ENCODE data around the gene OR7D4.
"Not testable (repeated sequence)": the region's sequence is repeated elsewhere in the genome, so short reads cannot be mapped to it uniquely, and the experiment has no call there.

OR7D4 gene

GRCh38 chr19:9219489-9219888 lies at the start of gene OR7D4:
TSS of gene OR7D4 (minus strand) at chr19:9219589. CDS start at chr19:9214837, 4,752 bp downstream.
- no peaks in the 10 kb centered on the region for H3K4me1 Mint-ChIP-seq
- no peak within 1 kb of the TSS for H3K27ac Mint-ChIP-seq
- no peak within 1 kb of the TSS for H3K4me3 Mint-ChIP-seq
- H3K9me3 Mint-ChIP-seq = peaks cover 39% of the 10 kb centered on the region
- TF ChIP-seq CTCF (IDR thresholded peaks at IDR 0.05; ENCODE audit: unreplicated experiment in 3 of 3) = no peak
- no peaks in the 10 kb centered on the region for H3K36me3 Mint-ChIP-seq (ENCODE audit: low read depth)
- no peaks in the 10 kb centered on the region for H3K27me3 Mint-ChIP-seq (ENCODE audit: low read depth)

GRCh38 chr19:9251236-9251635 lies 31.8 kb upstream of the OR7D4 start:
- Mint-ChIP-seq H3K27ac (no peak overlapping the region), H3K27me3 (ENCODE audit: low read depth) (no peaks in the 10 kb centered on the region), H3K9me3 (peaks cover 34% of the 10 kb centered on the region), H3K4me1 (no peaks in the 10 kb centered on the region), H3K36me3 (ENCODE audit: low read depth) (no peaks in the 10 kb centered on the region), H3K4me3 (no peak overlapping the region)
- no peak for TF ChIP-seq CTCF (IDR thresholded peaks at IDR 0.05; ENCODE audit: unreplicated experiment in 3 of 3)

GRCh38 chr19:9250630-9251029 lies 31.2 kb upstream of the OR7D4 start, which contains the start of gene OR7E24:
TSS of gene OR7E24 (plus strand) at chr19:9250930. CDS start at chr19:9251044, 114 bp downstream.
- peaks cover 31% of the 10 kb centered on the region for H3K9me3 Mint-ChIP-seq
- no peak within 1 kb of the TSS for H3K4me3 Mint-ChIP-seq
- no peaks in the 10 kb centered on the region for H3K36me3 Mint-ChIP-seq (ENCODE audit: low read depth)
- H3K4me1 Mint-ChIP-seq = no peaks in the 10 kb centered on the region
- H3K27ac Mint-ChIP-seq = no peak within 1 kb of the TSS
- no peak for TF ChIP-seq CTCF (IDR thresholded peaks at IDR 0.05; ENCODE audit: unreplicated experiment in 3 of 3)
- no peaks in the 10 kb centered on the region for H3K27me3 Mint-ChIP-seq (ENCODE audit: low read depth)

- H3K27ac Mint-ChIP-seq = no peak overlapping the region
- no peaks in the 10 kb centered on the region for H3K36me3 Mint-ChIP-seq (ENCODE audit: low read depth)
- peak overlapping the region; percentile 32 to 57 (median 41) for H3K4me3 Mint-ChIP-seq
- peak; percentile 90 to 92 (median 91) for TF ChIP-seq CTCF (IDR thresholded peaks at IDR 0.05; ENCODE audit: unreplicated experiment in 3 of 3)
- H3K9me3 Mint-ChIP-seq = no peaks in the 10 kb centered on the region
- H3K27me3 Mint-ChIP-seq (ENCODE audit: low read depth) = peaks cover 15% of the 10 kb centered on the region
- no peaks in the 10 kb centered on the region for H3K4me1 Mint-ChIP-seq
Observed at GRCh38 chr19:9205501-9206113, 13.8 kb downstream of the OR7D4 start.

- not testable (repeated sequence) for H3K36me3 Mint-ChIP-seq (ENCODE audit: low read depth); H3K4me1 Mint-ChIP-seq; H3K9me3 Mint-ChIP-seq; H3K4me3 Mint-ChIP-seq; H3K27me3 Mint-ChIP-seq (ENCODE audit: low read depth); H3K27ac Mint-ChIP-seq
Observed at GRCh38 chr19:9198044-9198443, 21.3 kb downstream of the OR7D4 start.

- Mint-ChIP-seq H3K4me1 (no peaks in the 10 kb centered on the region), H3K27me3 (ENCODE audit: low read depth) (peaks cover 3% of the 10 kb centered on the region), H3K36me3 (ENCODE audit: low read depth) (peaks cover 23% of the 10 kb centered on the region), H3K4me3 (no peak overlapping the region), H3K27ac (no peak overlapping the region), H3K9me3 (peaks cover 25% of the 10 kb centered on the region)
- no peak for TF ChIP-seq CTCF (IDR thresholded peaks at IDR 0.05; ENCODE audit: unreplicated experiment in 3 of 3)
Observed at GRCh38 chr19:9189535-9189934, 29.9 kb downstream of the OR7D4 start.
